Right atrium auricular region (tissue), 2 donors: ENCODE measurements around the gene RAD51B. TPM values are rescaled to one million over a fixed set of nuclear protein-coding genes. Genes with fewer than 3 reads are reported as not detected.

Source experiments
- DNase-seq: peaks from one replicate; pipeline ENCODE4 v3.0.0-alpha.2; 2019; ENCODE audit warnings: low spot score
- H3K27ac ChIP-seq, 2 donors: fragments of 200-600 bp; sonication (generic); 1 replicate in 1 of 2; 2 replicates in 1 of 2; pipeline ENCODE4 v1.5.1; 2016 to 2019
- H3K27me3 ChIP-seq, 2 donors: fragments of 200-600 bp; sonication (generic); one replicate each; pipeline versions ENCODE4 v1.5.1 to v1.6.0; 2017 to 2019
- H3K36me3 ChIP-seq: fragments of 200-600 bp; sonication (generic); one replicate; pipeline ENCODE4 v1.5.1; 2016
- H3K4me1 ChIP-seq, 2 donors: fragments of 200-600 bp; sonication (generic); one replicate each; pipeline versions ENCODE4 v1.5.1 to v1.6.0; 2017 to 2019
- H3K4me3 ChIP-seq, 2 donors: fragments of 200-600 bp; sonication (generic); 1 replicate in 1 of 2; 2 replicates in 1 of 2; pipeline ENCODE4 v1.5.1; 2017 to 2019; ENCODE audit warnings: mild to moderate bottlenecking in 1 of 2, moderate library complexity in 1 of 2
- H3K9me3 ChIP-seq, 2 donors: fragments of 200-600 bp; sonication (generic); one replicate each; pipeline ENCODE4 v1.5.1; 2019
- total RNA-seq, 2 donors: library from RNA; depleted of rRNA; stranded (reverse); fragments of >200 nt; gene quantifications; one replicate each; pipeline ENCODE4 v1.1.0, GENCODE V29; 2016
- TF ChIP-seq, protein P1 (sequence below), 2 donors: fragments of 200-600 bp; sonication (generic); IDR thresholded peaks; one replicate each; pipeline ENCODE4 v1.5.1; 2019; ENCODE audit warnings: antibody characterized with exemption in 2 of 2

Gene RAD51B
- total RNA-seq, 2 donors from 2014 or later: 1.2 to 1.5 TPM

DNA sequence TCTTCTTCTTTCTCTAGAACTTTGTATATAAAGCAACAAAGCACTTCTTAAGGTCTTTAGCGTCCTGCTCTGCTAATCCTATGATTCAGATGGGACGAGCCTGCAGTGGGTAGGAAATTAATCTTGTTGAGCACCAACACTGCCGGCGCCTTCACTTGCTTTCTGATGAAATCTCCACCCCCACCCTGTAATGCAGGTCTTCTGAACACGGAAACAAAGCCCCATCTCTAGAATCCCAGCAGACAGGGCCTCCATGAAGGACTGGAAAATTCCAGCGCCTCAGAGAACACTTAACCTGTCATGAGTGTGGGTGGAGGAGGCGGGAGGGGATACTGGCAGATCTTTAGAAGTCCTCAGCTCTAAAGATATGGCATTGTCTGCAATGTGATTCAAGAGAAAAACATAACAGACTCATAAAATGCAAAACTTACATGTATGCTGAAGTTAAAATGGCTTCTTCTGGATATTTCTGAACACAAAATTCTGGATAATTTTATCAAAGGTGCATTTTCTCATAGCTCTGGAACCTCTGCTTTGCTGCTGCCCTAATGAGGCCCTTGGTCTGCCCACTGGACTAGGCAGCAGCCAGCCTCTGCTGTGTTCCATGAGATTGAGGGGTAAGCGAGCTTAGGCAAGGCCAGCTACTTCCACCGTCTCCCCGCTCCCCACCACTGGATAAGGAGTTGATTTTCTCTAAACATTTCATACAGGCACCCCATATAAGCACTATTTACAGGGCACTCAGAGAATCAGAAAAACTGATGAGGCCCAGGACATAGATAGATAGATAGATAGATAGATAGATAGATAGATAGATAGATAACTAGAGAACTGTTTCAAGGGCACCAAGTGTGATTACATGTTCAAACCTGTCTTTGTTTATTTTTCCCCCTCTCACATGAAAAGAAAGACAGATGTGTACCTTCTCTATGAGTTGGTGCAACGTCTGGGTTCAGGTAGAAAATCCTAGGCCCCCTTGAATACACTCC is 930.2 kb downstream of the RAD51B start:
- Histone ChIP-seq H3K27ac (no peak overlapping the region), H3K27me3 (no peaks in the 10 kb centered on the region), H3K36me3 (no peaks in the 10 kb centered on the region), H3K4me3 (no peak overlapping the region), H3K9me3 (no peaks in the 10 kb centered on the region), H3K4me1 (peaks cover 0 to 11% of the 10 kb centered on the region in 2 donors)
- no peak for DNase-seq
- TF ChIP-seq, protein P1, sequence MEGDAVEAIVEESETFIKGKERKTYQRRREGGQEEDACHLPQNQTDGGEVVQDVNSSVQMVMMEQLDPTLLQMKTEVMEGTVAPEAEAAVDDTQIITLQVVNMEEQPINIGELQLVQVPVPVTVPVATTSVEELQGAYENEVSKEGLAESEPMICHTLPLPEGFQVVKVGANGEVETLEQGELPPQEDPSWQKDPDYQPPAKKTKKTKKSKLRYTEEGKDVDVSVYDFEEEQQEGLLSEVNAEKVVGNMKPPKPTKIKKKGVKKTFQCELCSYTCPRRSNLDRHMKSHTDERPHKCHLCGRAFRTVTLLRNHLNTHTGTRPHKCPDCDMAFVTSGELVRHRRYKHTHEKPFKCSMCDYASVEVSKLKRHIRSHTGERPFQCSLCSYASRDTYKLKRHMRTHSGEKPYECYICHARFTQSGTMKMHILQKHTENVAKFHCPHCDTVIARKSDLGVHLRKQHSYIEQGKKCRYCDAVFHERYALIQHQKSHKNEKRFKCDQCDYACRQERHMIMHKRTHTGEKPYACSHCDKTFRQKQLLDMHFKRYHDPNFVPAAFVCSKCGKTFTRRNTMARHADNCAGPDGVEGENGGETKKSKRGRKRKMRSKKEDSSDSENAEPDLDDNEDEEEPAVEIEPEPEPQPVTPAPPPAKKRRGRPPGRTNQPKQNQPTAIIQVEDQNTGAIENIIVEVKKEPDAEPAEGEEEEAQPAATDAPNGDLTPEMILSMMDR (IDR thresholded peaks at IDR 0.05): no peak

DNA sequence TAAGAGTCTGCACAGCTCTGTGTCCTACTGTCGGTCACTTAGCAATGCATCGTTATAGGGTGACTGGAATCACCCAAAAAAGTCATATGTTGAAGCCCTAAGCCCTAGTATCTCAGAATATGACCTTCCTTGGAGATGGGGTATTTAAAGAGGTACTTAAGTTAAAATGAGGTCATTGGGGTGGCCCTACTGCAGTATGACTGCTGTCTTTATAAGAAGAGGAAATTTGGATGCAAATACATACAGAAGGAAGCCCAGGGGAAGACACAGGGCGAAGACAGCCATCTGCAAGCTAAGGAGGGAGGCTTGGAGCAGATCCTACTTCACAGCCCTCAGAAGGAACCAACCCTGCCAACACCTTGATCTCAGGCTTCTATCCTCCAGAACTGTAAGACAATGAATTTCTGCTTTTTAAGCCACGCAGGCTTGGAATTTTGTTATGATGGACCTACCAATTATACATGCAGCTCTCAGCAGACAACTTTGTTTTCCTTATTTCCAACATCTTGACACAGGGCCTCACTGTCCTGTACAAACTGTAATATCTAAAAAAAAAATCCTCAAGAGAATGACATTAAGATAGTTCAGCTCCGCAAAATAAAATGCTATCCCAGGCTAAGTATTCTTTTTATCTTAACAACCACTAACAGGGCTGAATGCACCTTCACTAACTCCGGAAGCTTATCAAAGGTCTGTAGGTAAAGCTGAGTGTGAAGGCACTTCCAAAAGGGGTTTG is 932.9 kb downstream of the RAD51B start:
- Histone ChIP-seq H3K27ac (no peak overlapping the region), H3K4me3 (no peak overlapping the region), H3K36me3 (no peaks in the 10 kb centered on the region), H3K9me3 (no peaks in the 10 kb centered on the region), H3K4me1 (peaks cover 0 to 18% of the 10 kb centered on the region in 2 donors), H3K27me3 (no peaks in the 10 kb centered on the region)
- TF ChIP-seq, protein P1 (IDR thresholded peaks at IDR 0.05): no peak
- DNase-seq: no peak

DNA sequence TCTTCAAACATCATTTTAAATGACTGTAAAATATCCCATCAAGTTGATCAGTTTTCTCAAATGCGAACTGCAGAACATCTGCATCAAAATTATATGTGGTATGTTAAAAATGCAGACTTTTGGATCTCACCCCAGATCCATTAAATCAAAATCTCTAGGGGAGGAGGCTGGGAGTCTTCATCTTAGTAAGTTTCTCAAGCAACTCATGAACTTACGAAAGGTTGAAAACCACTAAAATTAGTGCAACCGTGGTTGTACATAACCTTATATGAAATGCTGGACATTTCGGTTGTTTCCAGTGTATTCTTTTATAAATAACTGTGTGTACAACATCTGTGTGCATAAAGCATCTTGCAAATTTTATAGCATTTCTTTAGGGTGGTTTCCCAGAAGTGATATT is 934.1 kb downstream of the RAD51B start:
- Histone ChIP-seq H3K9me3 (no peaks in the 10 kb centered on the region), H3K4me3 (no peak overlapping the region), H3K4me1 (peaks cover 0 to 31% of the 10 kb centered on the region in 2 donors), H3K27ac (no peak overlapping the region), H3K27me3 (no peaks in the 10 kb centered on the region), H3K36me3 (no peaks in the 10 kb centered on the region)
- TF ChIP-seq, protein P1 (IDR thresholded peaks at IDR 0.05): no peak
- no peak for DNase-seq

DNA sequence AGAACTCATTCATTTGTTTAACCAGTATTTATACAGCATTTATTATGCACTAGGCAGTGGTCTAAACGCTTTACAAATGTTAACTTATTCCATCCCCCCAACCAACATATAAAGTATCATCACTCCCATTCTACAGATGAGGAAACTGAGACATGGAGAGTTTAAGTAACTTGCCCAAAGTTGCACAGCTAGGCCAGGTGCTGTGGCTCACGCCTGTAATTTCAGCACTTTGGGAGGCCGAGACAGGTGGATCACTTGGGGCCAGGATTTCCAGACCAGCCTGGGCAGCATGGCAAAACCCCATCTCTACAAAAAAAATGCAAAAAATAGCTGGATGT is 935.4 kb downstream of the RAD51B start:
- TF ChIP-seq, protein P1 (IDR thresholded peaks at IDR 0.05): no peak
- no peaks in the 10 kb centered on the region for H3K36me3 ChIP-seq
- H3K4me1 ChIP-seq: peaks cover 0 to 32% of the 10 kb centered on the region in 2 donors
- H3K27ac ChIP-seq: no peak overlapping the region
- H3K27me3 ChIP-seq: no peaks in the 10 kb centered on the region
- no peak overlapping the region for H3K4me3 ChIP-seq
- no peak for DNase-seq
- no peaks in the 10 kb centered on the region for H3K9me3 ChIP-seq

DNA sequence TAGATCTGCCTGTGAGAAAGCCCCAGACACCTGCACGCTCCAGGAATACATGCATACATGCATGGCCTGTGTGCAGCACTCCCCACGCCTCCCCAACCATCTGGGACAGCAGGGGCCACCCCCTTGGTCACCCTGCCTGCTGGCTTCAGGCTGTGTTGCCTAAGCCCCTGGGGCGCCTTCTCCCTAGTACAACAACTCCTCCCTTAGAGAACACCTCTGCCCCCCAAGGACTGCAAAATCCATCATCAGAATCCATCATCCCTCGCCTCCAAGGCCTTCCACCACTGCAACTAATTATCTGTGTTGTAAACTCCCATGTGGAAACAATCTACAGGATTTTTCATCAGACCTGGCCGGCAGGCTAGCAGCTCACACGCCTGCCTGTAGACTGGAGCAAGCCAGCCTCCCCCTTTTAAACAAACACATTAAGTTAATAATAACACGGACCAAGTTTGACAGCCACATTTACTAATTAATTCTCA is 936.5 kb downstream of the RAD51B start:
- TF ChIP-seq, protein P1 (IDR thresholded peaks at IDR 0.05): no peak
- no peaks in the 10 kb centered on the region for H3K27me3 ChIP-seq
- H3K9me3 ChIP-seq: no peaks in the 10 kb centered on the region
- no peak overlapping the region for H3K27ac ChIP-seq
- H3K36me3 ChIP-seq: no peaks in the 10 kb centered on the region
- peaks cover 0 to 35% of the 10 kb centered on the region in 2 donors for H3K4me1 ChIP-seq
- DNase-seq: no peak
- no peak overlapping the region for H3K4me3 ChIP-seq
